ENCODE results near the gene HHIP. TPM values are rescaled to one million over a fixed set of nuclear protein-coding genes. Genes with fewer than 3 reads are reported as not detected.

Gene HHIP
- total and polyA plus RNA-seq, 9 donors, result 0.43 to 4.2 (median 1.1) TPM

- DNase-seq, result no peak
- Histone ChIP-seq H3K4me3 (no peak overlapping the region), H3K9me3 (no peaks in the 10 kb centered on the region), H3K27ac (no peak overlapping the region), H3K4me1 (ENCODE audit: insufficient read depth) (peaks cover 5% of the 10 kb centered on the region), H3K27me3 (no peaks in the 10 kb centered on the region), H3K36me3 (no peaks in the 10 kb centered on the region)
- TF ChIP-seq EP300 (IDR thresholded peaks at IDR 0.05), result no peak
- no peak for TF ChIP-seq CTCF (IDR thresholded peaks at IDR 0.05)
- TF ChIP-seq POLR2A (IDR thresholded peaks at IDR 0.05), result no peak
- intact Hi-C loops (cut with DNase I), result no loop called here
- 32 to 53% (median 48%) methylated on average over 3 of the region's 3 CpGs for WGBS, 3 donors
Observed at GRCh38 chr4:144720491-144720890, 74.5 kb downstream of the HHIP start.

GRCh38 chr4:144721994-144722393 is 76.0 kb downstream of the HHIP start:
- Histone ChIP-seq H3K9me3 (no peaks in the 10 kb centered on the region), H3K4me3 (no peak overlapping the region), H3K4me1 (ENCODE audit: insufficient read depth) (peaks cover 5% of the 10 kb centered on the region), H3K27ac (no peak overlapping the region), H3K36me3 (no peaks in the 10 kb centered on the region), H3K27me3 (no peaks in the 10 kb centered on the region)
- intact Hi-C loops (cut with DNase I), result no loop called here
- TF ChIP-seq EP300 (IDR thresholded peaks at IDR 0.05) (no peak), POLR2A (IDR thresholded peaks at IDR 0.05) (no peak), CTCF (IDR thresholded peaks at IDR 0.05) (no peak)
- DNase-seq, result no peak

- no peaks in the 10 kb centered on the region for H3K27me3 ChIP-seq
- peaks cover 5% of the 10 kb centered on the region for H3K4me1 ChIP-seq (ENCODE audit: insufficient read depth)
- intact Hi-C loops (cut with DNase I), result no loop called here
Observed at GRCh38 chr4:144723471-144723870, 77.5 kb downstream of the HHIP start.

GRCh38 chr4:144729175-144729574 is 83.2 kb downstream of the HHIP start:
- WGBS, 3 donors, result 86 to 93% (median 88%) methylated on average over 2 of the region's 2 CpGs
- no peak overlapping the region for H3K4me3 ChIP-seq
- TF ChIP-seq CTCF (IDR thresholded peaks at IDR 0.05), result no peak
- TF ChIP-seq EP300 (IDR thresholded peaks at IDR 0.05), result no peak
- no peak for TF ChIP-seq POLR2A (IDR thresholded peaks at IDR 0.05)
- H3K9me3 ChIP-seq, result no peaks in the 10 kb centered on the region
- DNase-seq, result no peak
- H3K27ac ChIP-seq, result no peak overlapping the region
- intact Hi-C loops (cut with DNase I), result no loop called here
- no peaks in the 10 kb centered on the region for H3K4me1 ChIP-seq (ENCODE audit: insufficient read depth)
- no peaks in the 10 kb centered on the region for H3K27me3 ChIP-seq
- no peaks in the 10 kb centered on the region for H3K36me3 ChIP-seq

More at GRCh38 chr4:144723471-144723870, 77.5 kb downstream of the HHIP start:
- Histone ChIP-seq H3K36me3 (no peaks in the 10 kb centered on the region), H3K27ac (no peak overlapping the region), H3K9me3 (no peaks in the 10 kb centered on the region), H3K4me3 (no peak overlapping the region)
- no peak for TF ChIP-seq EP300 (IDR thresholded peaks at IDR 0.05)
- TF ChIP-seq POLR2A (IDR thresholded peaks at IDR 0.05), result no peak
- TF ChIP-seq CTCF (IDR thresholded peaks at IDR 0.05), result no peak
- no peak for DNase-seq
